ENCODE data around the gene RAPGEF1.
"Not testable (repeated sequence)": the region's sequence is repeated elsewhere in the genome, so short reads cannot be mapped to it uniquely, and the experiment has no call there.

DNA sequence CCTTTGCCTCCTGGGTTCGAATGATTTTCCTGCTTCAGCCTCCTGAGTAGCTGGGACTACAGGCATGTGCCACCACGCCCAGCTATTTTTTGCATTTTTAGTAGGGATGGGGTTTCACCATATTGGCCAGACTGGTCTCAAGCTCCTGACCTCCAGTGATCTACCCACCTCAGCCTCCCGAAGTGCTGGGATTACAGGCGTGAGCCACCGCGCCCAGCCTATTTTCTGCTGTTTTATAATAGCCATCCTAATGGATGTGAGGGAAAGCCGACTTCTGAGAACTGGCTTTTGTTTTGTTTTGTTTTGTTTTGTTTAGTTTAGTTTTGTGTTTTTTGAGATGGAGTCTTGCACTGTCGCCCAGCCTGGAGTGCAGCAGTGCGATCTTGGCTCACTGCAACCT, 13.9 kb upstream of the RAPGEF1 start:
- TF ChIP-seq, protein P1, sequence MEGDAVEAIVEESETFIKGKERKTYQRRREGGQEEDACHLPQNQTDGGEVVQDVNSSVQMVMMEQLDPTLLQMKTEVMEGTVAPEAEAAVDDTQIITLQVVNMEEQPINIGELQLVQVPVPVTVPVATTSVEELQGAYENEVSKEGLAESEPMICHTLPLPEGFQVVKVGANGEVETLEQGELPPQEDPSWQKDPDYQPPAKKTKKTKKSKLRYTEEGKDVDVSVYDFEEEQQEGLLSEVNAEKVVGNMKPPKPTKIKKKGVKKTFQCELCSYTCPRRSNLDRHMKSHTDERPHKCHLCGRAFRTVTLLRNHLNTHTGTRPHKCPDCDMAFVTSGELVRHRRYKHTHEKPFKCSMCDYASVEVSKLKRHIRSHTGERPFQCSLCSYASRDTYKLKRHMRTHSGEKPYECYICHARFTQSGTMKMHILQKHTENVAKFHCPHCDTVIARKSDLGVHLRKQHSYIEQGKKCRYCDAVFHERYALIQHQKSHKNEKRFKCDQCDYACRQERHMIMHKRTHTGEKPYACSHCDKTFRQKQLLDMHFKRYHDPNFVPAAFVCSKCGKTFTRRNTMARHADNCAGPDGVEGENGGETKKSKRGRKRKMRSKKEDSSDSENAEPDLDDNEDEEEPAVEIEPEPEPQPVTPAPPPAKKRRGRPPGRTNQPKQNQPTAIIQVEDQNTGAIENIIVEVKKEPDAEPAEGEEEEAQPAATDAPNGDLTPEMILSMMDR (IDR thresholded peaks at IDR 0.05; ENCODE audit: extremely low read depth in 1 of 2, insufficient read depth in 1 of 2, low read depth in 1 of 2, low read length in 2 of 2), result not testable (repeated sequence)
- TF ChIP-seq EZH2 (IDR thresholded peaks at IDR 0.05; ENCODE audit: borderline replicate concordance, low read depth, low read length, severe bottlenecking), result not testable (repeated sequence)
